H1 (cell line): ENCODE data around the gene OPCML. TPM values are rescaled to one million over a fixed set of nuclear protein-coding genes. Genes with fewer than 3 reads are reported as not detected.

ENCODE experiments used
- SIN3A ChIP-seq, 2 experiments: IDR thresholded peaks in 1 of 2; conservative IDR thresholded peaks in 1 of 2; 2 replicates each; pipeline ENCODE4 v1.6.1; 2011 to 2012; ENCODE audit warnings: low read length in 2 of 2, improper control_type of control experiment in 1 of 2, low read depth in 1 of 2, mild to moderate bottlenecking in 1 of 2
- SUZ12 ChIP-seq: fragments of 200-600 bp; sonication (generic); IDR thresholded peaks from 2 replicates; pipeline ENCODE4 v1.6.1; 2012; ENCODE audit warnings: mild to moderate bottlenecking, inconsistent platforms, low read length, moderate library complexity, mixed read lengths
- polyA plus RNA-seq, 7 experiments: library from polyadenylated mRNA; depleted of rRNA in 3 of 7; stranded (reverse) in 5 of 7; unstranded in 2 of 7; fragments of >200 nt in 5 of 7; fragments of 200-250 nt in 2 of 7; gene quantifications; 1 replicate in 5 of 7; 2 replicates in 1 of 7; 4 replicates in 1 of 7; pipeline versions ENCODE4 v1.2.1 to v1.2.3, GENCODE V29; 2011 to 2013; ENCODE audit warnings: missing spikeins in 2 of 7, mixed read lengths in 2 of 7
- total RNA-seq: library from RNA; stranded (reverse); fragmentation: NEBNext Ultra II Directional; extraction: Animal tissue kit (Norgen Biotek cat#: 25700); gene quantifications from 2 replicates; pipeline ENCODE4 v1.2.1, GENCODE V29; 2021
- TF ChIP-seq, protein P1 (sequence below), 3 experiments: IDR thresholded peaks; 1 replicate in 2 of 3; 2 replicates in 1 of 3; pipeline versions ENCODE4 v1.5.1 to v1.6.1; 2011; ENCODE audit warnings: low read length in 3 of 3, mild to moderate bottlenecking in 3 of 3, inconsistent platforms in 2 of 3, low read depth in 1 of 3, moderate library complexity in 1 of 3; ENCODE audit not compliant: insufficient read depth in 1 of 3; ENCODE audit errors: control extremely low read depth in 1 of 3

The OPCML gene
- total and polyA plus RNA-seq, 2 of the 8 experiments (the other 6 are each of a cell fraction or from before 2014, with no cell fraction given), result 2.3 to 3.1 TPM

- no peak for TF ChIP-seq SUZ12
- TF ChIP-seq, protein P1, sequence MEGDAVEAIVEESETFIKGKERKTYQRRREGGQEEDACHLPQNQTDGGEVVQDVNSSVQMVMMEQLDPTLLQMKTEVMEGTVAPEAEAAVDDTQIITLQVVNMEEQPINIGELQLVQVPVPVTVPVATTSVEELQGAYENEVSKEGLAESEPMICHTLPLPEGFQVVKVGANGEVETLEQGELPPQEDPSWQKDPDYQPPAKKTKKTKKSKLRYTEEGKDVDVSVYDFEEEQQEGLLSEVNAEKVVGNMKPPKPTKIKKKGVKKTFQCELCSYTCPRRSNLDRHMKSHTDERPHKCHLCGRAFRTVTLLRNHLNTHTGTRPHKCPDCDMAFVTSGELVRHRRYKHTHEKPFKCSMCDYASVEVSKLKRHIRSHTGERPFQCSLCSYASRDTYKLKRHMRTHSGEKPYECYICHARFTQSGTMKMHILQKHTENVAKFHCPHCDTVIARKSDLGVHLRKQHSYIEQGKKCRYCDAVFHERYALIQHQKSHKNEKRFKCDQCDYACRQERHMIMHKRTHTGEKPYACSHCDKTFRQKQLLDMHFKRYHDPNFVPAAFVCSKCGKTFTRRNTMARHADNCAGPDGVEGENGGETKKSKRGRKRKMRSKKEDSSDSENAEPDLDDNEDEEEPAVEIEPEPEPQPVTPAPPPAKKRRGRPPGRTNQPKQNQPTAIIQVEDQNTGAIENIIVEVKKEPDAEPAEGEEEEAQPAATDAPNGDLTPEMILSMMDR (IDR thresholded peaks at IDR 0.05; ENCODE audit: control extremely low read depth in 1 of 3, insufficient read depth in 1 of 3, low read depth in 1 of 3, low read length in 3 of 3), result no peak
- TF ChIP-seq SIN3A (conservative IDR thresholded peaks at IDR 0.05 in 1 of 2, IDR thresholded peaks at IDR 0.05 in 1 of 2; ENCODE audit: low read depth in 1 of 2, low read length in 2 of 2), result no peak
- TF ChIP-seq, all 59 proteins: peak for 0
Measured at GRCh38 chr11:132439711-132440255, 1092.5 kb downstream of the OPCML start (continued).
